Measurements from ENCODE around the gene ATP2A2. TPM values are rescaled to one million over a fixed set of nuclear protein-coding genes. Genes with fewer than 3 reads are reported as not detected.

ATP2A2 gene
- total and polyA plus RNA-seq, 2 of the 8 experiments (the other 6 are each of a cell fraction or from before 2014, with no cell fraction given) = 86.1 to 271 TPM

DNA sequence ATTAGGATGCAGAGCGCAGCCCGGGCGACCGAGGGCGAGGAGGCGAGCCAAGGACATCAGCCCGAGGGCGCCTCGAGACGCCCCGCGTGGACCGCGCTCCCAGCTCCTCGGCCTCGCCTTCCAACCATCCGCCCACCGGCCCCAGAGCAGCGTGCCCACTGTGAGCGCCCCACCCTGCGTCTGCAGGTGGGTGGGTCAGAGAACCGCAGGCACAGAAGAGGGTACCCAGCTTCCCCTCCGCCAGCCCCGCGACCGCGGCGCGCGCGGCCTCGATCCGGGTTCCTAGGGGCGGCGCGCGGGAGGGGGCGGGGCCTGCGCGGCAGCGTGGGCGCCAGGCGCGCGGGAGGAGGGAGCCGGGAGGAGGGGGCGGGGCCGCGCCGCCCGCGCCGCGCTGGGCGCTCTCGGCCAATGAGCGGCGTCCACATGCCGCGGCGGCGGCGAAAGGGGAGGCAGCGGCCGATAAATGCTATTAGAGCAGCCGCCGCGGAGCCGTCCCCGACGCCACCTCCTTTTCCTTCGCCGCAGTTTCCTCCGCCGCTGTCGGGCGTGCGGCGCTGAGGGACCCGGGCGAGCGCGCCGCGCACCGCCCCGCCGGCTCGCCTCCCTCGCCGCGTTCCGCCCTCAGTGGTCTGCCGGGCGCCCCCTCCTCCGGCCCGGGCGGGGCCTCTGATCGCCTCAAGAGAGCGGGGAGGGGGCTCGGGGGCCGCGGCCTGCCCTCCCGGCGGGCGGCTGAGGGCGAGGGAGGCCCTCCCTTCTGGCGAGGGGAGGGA is at the start of gene ATP2A2 (continued):
- TF ChIP-seq SP4 (IDR thresholded peaks at IDR 0.05; ENCODE audit: low read length) (no peak), JUND (IDR thresholded peaks at IDR 0.05; ENCODE audit: low read length) (no peak), SIX5 (IDR thresholded peaks at IDR 0.05; ENCODE audit: low read depth, low read length) (no peak), RBBP5 (IDR thresholded peaks at IDR 0.05; ENCODE audit: borderline replicate concordance, low read depth, low read length) (peak; percentile 95), MAFK (IDR thresholded peaks at IDR 0.05; ENCODE audit: low read depth, low read length) (no peak), PHF8 (conservative IDR thresholded peaks at IDR 0.05; ENCODE audit: low read depth, low read length) (peak; percentile 81), TEAD4 (IDR thresholded peaks at IDR 0.05; ENCODE audit: low read depth, low read length) (no peak), TBP (IDR thresholded peaks at IDR 0.05; ENCODE audit: low read depth, low read length) (peak; percentile 79), POU5F1 (IDR thresholded peaks at IDR 0.05; ENCODE audit: low read depth, low read length) (no peak), BRCA1 (IDR thresholded peaks at IDR 0.05; ENCODE audit: low read depth, low read length) (no peak), JUN (IDR thresholded peaks at IDR 0.05; ENCODE audit: low read depth, low read length) (no peak), CHD2 (IDR thresholded peaks at IDR 0.05; ENCODE audit: low read length) (no peak), SAP30 (IDR thresholded peaks at IDR 0.05; ENCODE audit: insufficient read depth, insufficient replicate concordance, low read length) (no peak), POLR2AphosphoS5 (IDR thresholded peaks at IDR 0.05; ENCODE audit: low read depth, low read length) (peak; percentile 87)
- TF ChIP-seq, protein P1, sequence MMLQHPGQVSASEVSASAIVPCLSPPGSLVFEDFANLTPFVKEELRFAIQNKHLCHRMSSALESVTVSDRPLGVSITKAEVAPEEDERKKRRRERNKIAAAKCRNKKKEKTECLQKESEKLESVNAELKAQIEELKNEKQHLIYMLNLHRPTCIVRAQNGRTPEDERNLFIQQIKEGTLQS (IDR thresholded peaks at IDR 0.05; ENCODE audit: insufficient read depth, low read depth, low read length) = no peak
- TF ChIP-seq, protein P2, sequence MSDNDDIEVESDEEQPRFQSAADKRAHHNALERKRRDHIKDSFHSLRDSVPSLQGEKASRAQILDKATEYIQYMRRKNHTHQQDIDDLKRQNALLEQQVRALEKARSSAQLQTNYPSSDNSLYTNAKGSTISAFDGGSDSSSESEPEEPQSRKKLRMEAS (IDR thresholded peaks at IDR 0.05) = no peak
